HUES48 (cell line): ENCODE results near the gene ZNF74.

ENCODE experiments used
- H3K27ac ChIP-seq: one replicate; pipeline ENCODE4 v1.7.0; 2013; ENCODE audit warnings: low read depth, low read length, inconsistent platforms
- H3K27me3 ChIP-seq: 2 replicates; pipeline ENCODE4 v1.6.1; 2013; ENCODE audit warnings: mild to moderate bottlenecking, low read length; ENCODE audit not compliant: control insufficient read depth, insufficient read depth
- H3K36me3 ChIP-seq: 2 replicates; pipeline ENCODE4 v1.6.1; 2013; ENCODE audit warnings: low read length; ENCODE audit not compliant: control insufficient read depth, insufficient read depth
- H3K4me1 ChIP-seq: 2 replicates; pipeline ENCODE4 v1.6.1; 2013; ENCODE audit warnings: mild to moderate bottlenecking, low read length; ENCODE audit not compliant: control insufficient read depth, insufficient read depth
- H3K4me3 ChIP-seq: 2 replicates; pipeline ENCODE4 v1.5.1; 2013; ENCODE audit warnings: mild to moderate bottlenecking, low read depth, low read length
- H3K9ac ChIP-seq: 2 replicates; pipeline ENCODE4 v1.6.1; 2013; ENCODE audit warnings: mild to moderate bottlenecking, low read depth, low read length, moderate library complexity
- H3K9me3 ChIP-seq: 2 replicates; pipeline ENCODE4 v1.6.1; 2013; ENCODE audit warnings: low read length; ENCODE audit not compliant: control insufficient read depth, insufficient read depth

The ZNF74 gene

DNA sequence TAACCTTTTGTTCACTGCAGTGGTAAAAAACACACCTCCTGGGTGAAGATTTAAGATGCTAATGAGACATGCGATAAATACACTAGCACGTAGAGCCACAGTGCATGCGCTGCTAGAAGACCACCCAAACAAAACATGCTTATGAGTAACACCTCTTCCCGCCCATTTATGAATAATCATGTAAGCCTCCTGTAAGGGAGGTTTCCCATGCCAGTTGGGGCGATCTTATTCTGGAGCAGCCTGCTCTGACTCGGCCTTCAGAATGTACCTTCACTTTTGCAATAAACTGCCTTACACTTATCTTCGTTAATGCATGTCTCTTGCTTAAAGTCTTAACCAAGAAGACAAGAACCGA lies 61.7 kb downstream of the ZNF74 start:
- peaks cover 4% of the 10 kb centered on the region; the same call in 1 of the 2 replicates for H3K4me1 ChIP-seq
- no peak overlapping the region for H3K4me3 ChIP-seq
- H3K9ac ChIP-seq, result no peak overlapping the region
- no peak overlapping the region for H3K27ac ChIP-seq
- peaks cover 3% of the 10 kb centered on the region; the same call in 1 of the 2 replicates for H3K27me3 ChIP-seq
- no peaks in the 10 kb centered on the region for H3K9me3 ChIP-seq
- H3K36me3 ChIP-seq, result no peaks in the 10 kb centered on the region

DNA sequence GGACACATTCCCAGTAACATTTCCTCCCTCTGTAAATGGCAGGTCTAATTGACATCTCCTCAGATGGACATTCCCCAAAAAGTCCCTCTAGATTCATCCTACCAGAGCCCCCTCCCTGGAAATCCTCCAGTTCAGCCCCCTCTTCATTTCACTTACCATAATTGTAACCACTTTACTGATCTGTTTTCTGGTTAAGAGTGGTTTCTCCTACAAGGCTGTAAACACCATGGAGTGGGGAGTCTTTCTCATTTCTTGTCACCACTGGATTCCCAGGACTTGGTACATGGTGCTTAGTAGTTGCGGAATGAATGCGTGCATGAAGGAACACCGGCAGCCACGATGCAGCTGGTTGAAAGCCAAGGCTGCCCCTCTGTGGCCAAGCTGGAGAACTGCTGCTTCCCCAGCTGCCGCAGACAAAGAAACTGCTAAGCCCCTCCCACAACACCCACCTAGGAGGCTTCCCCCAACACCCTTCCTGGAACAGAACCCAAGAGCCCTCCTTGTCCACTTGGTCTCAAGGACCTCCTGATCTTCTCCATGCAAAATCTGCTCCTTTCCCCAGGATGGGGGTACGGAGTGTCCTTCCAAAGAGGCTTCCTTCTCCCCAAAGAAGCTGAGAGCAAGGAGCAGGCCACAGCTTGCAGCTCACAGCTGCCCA lies 62.2 kb downstream of the ZNF74 start:
- H3K27me3 ChIP-seq, result peaks cover 3% of the 10 kb centered on the region; the same call in 1 of the 2 replicates
- no peak overlapping the region for H3K9ac ChIP-seq
- H3K36me3 ChIP-seq, result no peaks in the 10 kb centered on the region
- H3K9me3 ChIP-seq, result no peaks in the 10 kb centered on the region
- H3K27ac ChIP-seq, result no peak overlapping the region
- peaks cover 4% of the 10 kb centered on the region; the same call in 1 of the 2 replicates for H3K4me1 ChIP-seq
- H3K4me3 ChIP-seq, result no peak overlapping the region

DNA sequence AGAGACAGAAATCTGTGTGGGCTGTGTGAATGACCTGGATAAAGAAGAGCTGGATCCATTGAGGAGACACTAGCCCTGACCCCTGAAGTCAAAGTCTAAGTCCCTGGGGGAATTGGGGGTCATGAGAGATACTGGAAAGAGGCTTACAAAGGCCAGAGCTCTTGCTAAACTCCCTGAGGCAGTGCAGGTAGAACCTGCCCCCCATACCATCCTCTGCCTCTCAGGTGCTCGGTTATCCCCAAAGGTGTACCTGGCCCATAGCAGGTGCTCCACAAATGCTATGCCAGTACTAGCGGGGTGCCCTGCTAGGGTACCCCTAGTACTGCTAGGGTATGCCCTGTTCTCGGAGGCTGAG lies 62.7 kb downstream of the ZNF74 start:
- peaks cover 4% of the 10 kb centered on the region; the same call in 1 of the 2 replicates for H3K4me1 ChIP-seq
- no peak overlapping the region for H3K9ac ChIP-seq
- H3K27ac ChIP-seq, result no peak overlapping the region

DNA sequence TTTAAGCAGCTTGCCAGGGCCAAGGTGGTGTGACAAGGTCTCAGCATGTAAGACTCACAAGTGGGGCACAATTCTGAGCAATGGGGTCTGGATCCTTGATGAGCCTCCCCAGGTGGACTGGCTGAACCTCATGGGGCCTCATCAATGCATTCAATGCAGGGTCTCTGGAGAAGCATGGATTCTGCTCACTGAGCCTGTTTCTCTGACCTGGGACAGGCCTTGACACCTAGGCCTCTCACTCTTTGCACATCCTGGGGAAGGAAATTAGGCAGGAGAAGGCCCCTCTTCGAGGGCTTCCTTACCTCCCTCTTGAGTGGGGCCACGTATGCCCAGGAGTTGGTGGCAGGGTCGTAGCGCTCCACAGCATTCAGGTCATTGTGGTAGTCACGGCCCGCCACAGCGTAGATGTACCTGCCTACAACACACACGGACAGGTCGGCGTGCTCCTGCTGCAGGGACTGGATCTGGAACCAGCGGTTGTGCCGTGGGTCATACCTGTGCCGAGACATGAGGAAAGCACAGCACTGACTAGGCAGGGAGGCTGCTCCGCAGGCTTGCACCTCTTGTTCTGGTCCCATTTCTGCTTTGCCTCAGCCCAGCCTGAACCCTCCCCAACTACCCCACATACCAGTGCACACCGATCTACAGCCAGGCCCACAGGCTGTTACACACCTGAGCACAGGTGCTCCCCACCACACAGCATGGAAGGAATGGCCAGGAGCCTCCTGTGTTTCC lies 63.7 kb downstream of the ZNF74 start:
- Histone ChIP-seq H3K27me3 (peaks cover 3% of the 10 kb centered on the region; the same call in 1 of the 2 replicates), H3K27ac (no peak overlapping the region), H3K4me3 (no peak overlapping the region), H3K9me3 (no peaks in the 10 kb centered on the region), H3K4me1 (peaks cover 4% of the 10 kb centered on the region; the same call in 1 of the 2 replicates), H3K36me3 (no peaks in the 10 kb centered on the region), H3K9ac (no peak overlapping the region)

More for the DNA sequence above, 62.7 kb downstream of the ZNF74 start:
- Histone ChIP-seq H3K4me3 (no peak overlapping the region), H3K9me3 (no peaks in the 10 kb centered on the region), H3K27me3 (peaks cover 3% of the 10 kb centered on the region; the same call in 1 of the 2 replicates), H3K36me3 (no peaks in the 10 kb centered on the region)
